BJ (cell line): ENCODE data around the gene KMT2C. TPM values are rescaled to one million over a fixed set of nuclear protein-coding genes. Genes with fewer than 3 reads are reported as not detected.

ENCODE experiments used
- CTCF ChIA-PET: fragments of 350-600 bp; formaldehyde crosslinking; extraction: SDS; loops from one replicate; lab custom pipeline; 2021; ENCODE audit warnings: antibody characterized with exemption, inconsistent platforms; lab: Yijun Ruan, JAX
- POLR2A ChIA-PET: fragments of 300-600 bp; sonication (Branson Sonifier 250); formaldehyde crosslinking; extraction: SDS; loops from one replicate; lab custom pipeline; 2021; ENCODE audit warnings: antibody characterized with exemption; lab: Charles Lee
- DNase-seq: peaks from one replicate; pipeline ENCODE4 v3.0.0-alpha.2; 2011; ENCODE audit warnings: low read depth
- H3K27me3 ChIP-seq: 2 replicates; pipeline ENCODE4 v1.6.0; 2011; ENCODE audit warnings: low read length; ENCODE audit not compliant: control insufficient read depth, insufficient read depth
- H3K36me3 ChIP-seq: 2 replicates; pipeline ENCODE4 v1.5.1; 2011; ENCODE audit warnings: low read length; ENCODE audit not compliant: control insufficient read depth, insufficient read depth
- H3K4me3 ChIP-seq: 2 replicates; pipeline ENCODE4 v1.5.1; 2011; ENCODE audit warnings: low read depth, mild to moderate bottlenecking, control low read depth, low read length
- CTCF ChIP-seq: IDR thresholded peaks from 2 replicates; pipeline ENCODE4 v1.5.1; 2011; ENCODE audit warnings: low read depth, mild to moderate bottlenecking, control low read depth, inconsistent platforms, low read length, moderate library complexity; ENCODE audit not compliant: insufficient read depth
- polyA plus RNA-seq: library from polyadenylated mRNA; depleted of rRNA; stranded (reverse); fragments of >200 nt; gene quantifications from 2 replicates; pipeline ENCODE4 v1.2.3, GENCODE V29; 2011

The KMT2C gene
- polyA plus RNA-seq, 1 experiment = 6.9 TPM

- Histone ChIP-seq H3K36me3 (peaks cover 20% of the 10 kb centered on the region), H3K27me3 (no peaks in the 10 kb centered on the region), H3K4me3 (no peak overlapping the region)
- no peak for TF ChIP-seq CTCF
- CTCF ChIA-PET = interaction anchor here (1.4 to 1.5 kb wide), 2 partner anchors 9 to 10 kb away, joined by 3 read pairs; no protein-coding TSS in a partner anchor
- POLR2A ChIA-PET = no interaction called here
- DNase-seq = no peak
Measured at GRCh38 chr7:152126741-152127140, 309.1 kb downstream of the KMT2C start.

GRCh38 chr7:152122540-152122939 lies 313.3 kb downstream of the KMT2C start:
- Histone ChIP-seq H3K36me3 (peaks cover 15% of the 10 kb centered on the region), H3K27me3 (no peaks in the 10 kb centered on the region), H3K4me3 (no peak overlapping the region)
- POLR2A ChIA-PET = interaction anchor here (0.8 kb wide), 1 partner anchor 9 kb away, joined by 4 read pairs; no protein-coding TSS in a partner anchor
- TF ChIP-seq CTCF = no peak
- DNase-seq = no peak
- CTCF ChIA-PET = no interaction called here

GRCh38 chr7:152121432-152121831 lies 314.4 kb downstream of the KMT2C start:
- Histone ChIP-seq H3K27me3 (no peaks in the 10 kb centered on the region), H3K36me3 (peaks cover 19% of the 10 kb centered on the region), H3K4me3 (no peak overlapping the region)
- POLR2A ChIA-PET = no interaction called here
- TF ChIP-seq CTCF = no peak
- CTCF ChIA-PET = no interaction called here
- DNase-seq = no peak

GRCh38 chr7:152120776-152121175 lies 315.0 kb downstream of the KMT2C start:
- CTCF ChIA-PET = no interaction called here
- Histone ChIP-seq H3K36me3 (peaks cover 19% of the 10 kb centered on the region), H3K27me3 (no peaks in the 10 kb centered on the region), H3K4me3 (no peak overlapping the region)
- TF ChIP-seq CTCF = no peak
- POLR2A ChIA-PET = no interaction called here
- no peak for DNase-seq

- POLR2A ChIA-PET = no interaction called here
- CTCF ChIA-PET = interaction anchor here (0.8 to 1.0 kb wide), 2 partner anchors 8 to 587 kb away, joined by 3 to 5 read pairs; no protein-coding TSS in a partner anchor
- no peak for DNase-seq
- no peak overlapping the region for H3K4me3 ChIP-seq
- peaks cover 19% of the 10 kb centered on the region for H3K36me3 ChIP-seq
- TF ChIP-seq CTCF = no peak
- no peaks in the 10 kb centered on the region for H3K27me3 ChIP-seq
Measured at GRCh38 chr7:152120210-152120609, 315.6 kb downstream of the KMT2C start.
